Activated naive CD8-positive, alpha-beta T cell treated with anti-CD3 and anti-CD28 coated beads, Interleukin-2, amount 10 ng/mL, durations not matched to agents 7 days and 5 days (primary cell): ENCODE data around the gene KREMEN1. TPM values are rescaled to one million over a fixed set of nuclear protein-coding genes. Genes with fewer than 3 reads are reported as not detected.

Experiments
- ATAC-seq: fragments of 150-1000 bp; cut with Tn5 transposase; one replicate; pipeline ENCODE4 v1.10.0; 2021; ENCODE audit warnings: low read depth, moderate library complexity
- POLR2A ChIA-PET: fragments of 350-600 bp; sonication (Branson Sonifier 250); formaldehyde crosslinking; loops from one replicate; lab custom pipeline; 2021; ENCODE audit warnings: antibody characterized with exemption; lab: Charles Lee
- DNase-seq: peaks from one replicate; pipeline ENCODE4 v3.0.0; 2021
- H3K27ac Mint-ChIP-seq: one replicate; pipeline ENCODE4 v1.8.0; 2022; ENCODE audit warnings: mild to moderate bottlenecking, mixed read lengths
- H3K27me3 Mint-ChIP-seq: one replicate; pipeline ENCODE4 v1.8.0; 2022; ENCODE audit warnings: mild to moderate bottlenecking, moderate library complexity, mixed read lengths
- H3K36me3 Mint-ChIP-seq: one replicate; pipeline ENCODE4 v1.8.0; 2021; ENCODE audit warnings: mild to moderate bottlenecking, mixed read lengths
- H3K4me1 Mint-ChIP-seq: one replicate; pipeline ENCODE4 v1.8.0; 2021; ENCODE audit warnings: mixed read lengths
- H3K4me3 Mint-ChIP-seq: one replicate; pipeline ENCODE4 v1.8.0; 2022; ENCODE audit warnings: mild to moderate bottlenecking, moderate library complexity, mixed read lengths
- H3K9me3 Mint-ChIP-seq: one replicate; pipeline ENCODE4 v1.8.0; 2021; ENCODE audit warnings: mixed read lengths
- total RNA-seq, 2 experiments: library from RNA; stranded (reverse); gene quantifications; one replicate each; pipeline ENCODE4 v1.2.3, GENCODE V29; 2021

KREMEN1 gene
- total RNA-seq, 2 experiments from 2014 or later = 0.19 to 0.26 TPM

GRCh38 chr22:29175312-29175835 is 102.5 kb downstream of the KREMEN1 start:
- Mint-ChIP-seq H3K9me3 (peaks cover 16% of the 10 kb centered on the region), H3K4me3 (no peak overlapping the region), H3K4me1 (no peaks in the 10 kb centered on the region), H3K27ac (no peak overlapping the region), H3K36me3 (no peaks in the 10 kb centered on the region), H3K27me3 (peaks cover 55% of the 10 kb centered on the region)
- no peak for DNase-seq
- no peak for ATAC-seq
- POLR2A ChIA-PET = no interaction called here

DNA sequence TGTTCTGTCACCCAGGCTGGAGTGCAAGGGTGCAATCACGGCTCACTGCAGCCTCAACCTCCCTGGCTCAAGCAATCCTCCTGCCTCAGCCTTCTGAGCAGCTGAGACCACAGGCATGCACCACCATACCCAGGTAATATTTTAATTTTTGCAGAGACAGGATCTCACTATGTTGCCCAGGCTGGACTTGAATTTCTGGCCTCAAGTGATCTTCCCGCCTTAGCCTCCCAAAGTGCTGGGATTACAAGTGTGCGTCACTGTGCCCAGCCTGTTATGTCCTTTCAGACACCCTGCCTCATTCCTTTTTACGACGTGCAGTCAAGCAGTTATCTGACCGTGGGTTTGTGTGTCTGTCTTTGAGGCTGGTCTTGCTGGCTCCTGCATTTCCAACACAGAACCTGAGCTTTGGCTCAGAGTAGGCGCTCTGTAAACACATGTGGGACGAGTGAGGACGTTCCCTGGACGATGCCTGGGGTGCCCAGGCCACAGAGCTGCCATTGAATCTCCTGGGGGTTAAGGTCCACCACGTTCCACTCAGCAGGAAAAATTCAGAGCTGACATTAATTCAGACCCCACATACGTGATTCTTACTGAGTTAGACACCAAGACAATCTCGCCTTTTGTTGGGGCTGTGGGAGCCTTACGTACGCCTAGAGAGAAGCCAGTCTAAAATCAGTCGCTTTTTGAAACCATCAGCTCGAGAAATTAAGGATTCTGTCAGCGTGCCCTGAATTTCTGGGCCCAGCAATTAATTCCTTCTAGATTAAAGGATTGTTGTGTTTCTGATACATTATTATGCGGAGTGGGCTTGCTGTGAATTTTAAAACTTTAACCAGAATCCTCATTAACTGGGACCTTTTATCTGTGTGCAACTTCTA is 111.4 kb downstream of the KREMEN1 start:
- Mint-ChIP-seq H3K27me3 (peaks cover 17% of the 10 kb centered on the region), H3K27ac (no peak overlapping the region), H3K9me3 (no peaks in the 10 kb centered on the region), H3K4me3 (no peak overlapping the region), H3K36me3 (no peaks in the 10 kb centered on the region), H3K4me1 (no peaks in the 10 kb centered on the region)
- POLR2A ChIA-PET = no interaction called here
- no peak for ATAC-seq
- no peak for DNase-seq

- Mint-ChIP-seq H3K4me3 (no peak overlapping the region), H3K4me1 (no peaks in the 10 kb centered on the region), H3K9me3 (no peaks in the 10 kb centered on the region), H3K27ac (no peak overlapping the region), H3K27me3 (peaks cover 11% of the 10 kb centered on the region), H3K36me3 (no peaks in the 10 kb centered on the region)
- no peak for ATAC-seq
- POLR2A ChIA-PET = no interaction called here
- no peak for DNase-seq
Measured at GRCh38 chr22:29184849-29185490, 112.1 kb downstream of the KREMEN1 start.

DNA sequence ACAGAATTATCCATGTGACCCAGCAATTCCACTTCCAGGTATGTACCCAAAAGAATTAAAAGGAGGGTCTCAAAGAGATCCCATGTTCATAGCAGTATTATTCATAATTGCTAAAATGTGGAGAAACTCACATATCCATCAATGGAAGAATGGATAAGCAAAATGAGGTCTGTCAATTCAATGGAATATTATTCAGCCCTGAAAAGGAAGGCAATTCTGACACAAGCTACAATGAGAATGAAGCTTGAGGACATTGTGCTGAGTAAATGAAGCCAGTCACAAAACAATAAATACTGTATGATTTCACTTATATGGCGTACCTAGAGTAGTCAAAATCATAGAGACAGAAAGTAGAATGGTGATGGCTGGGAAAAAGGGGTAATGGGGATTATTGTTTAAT is 113.5 kb downstream of the KREMEN1 start:
- Mint-ChIP-seq H3K36me3 (no peaks in the 10 kb centered on the region), H3K4me3 (no peak overlapping the region), H3K4me1 (no peaks in the 10 kb centered on the region), H3K27ac (no peak overlapping the region), H3K27me3 (peaks cover 7% of the 10 kb centered on the region), H3K9me3 (no peaks in the 10 kb centered on the region)
- POLR2A ChIA-PET = no interaction called here
- ATAC-seq (no peak), DNase-seq (no peak)

- Mint-ChIP-seq H3K36me3 (no peaks in the 10 kb centered on the region), H3K27ac (no peak overlapping the region), H3K4me1 (no peaks in the 10 kb centered on the region), H3K4me3 (no peak overlapping the region), H3K9me3 (no peaks in the 10 kb centered on the region), H3K27me3 (peaks cover 7% of the 10 kb centered on the region)
- DNase-seq (no peak), ATAC-seq (no peak)
- POLR2A ChIA-PET = no interaction called here
Measured at GRCh38 chr22:29187831-29188230, 115.0 kb downstream of the KREMEN1 start.

DNA sequence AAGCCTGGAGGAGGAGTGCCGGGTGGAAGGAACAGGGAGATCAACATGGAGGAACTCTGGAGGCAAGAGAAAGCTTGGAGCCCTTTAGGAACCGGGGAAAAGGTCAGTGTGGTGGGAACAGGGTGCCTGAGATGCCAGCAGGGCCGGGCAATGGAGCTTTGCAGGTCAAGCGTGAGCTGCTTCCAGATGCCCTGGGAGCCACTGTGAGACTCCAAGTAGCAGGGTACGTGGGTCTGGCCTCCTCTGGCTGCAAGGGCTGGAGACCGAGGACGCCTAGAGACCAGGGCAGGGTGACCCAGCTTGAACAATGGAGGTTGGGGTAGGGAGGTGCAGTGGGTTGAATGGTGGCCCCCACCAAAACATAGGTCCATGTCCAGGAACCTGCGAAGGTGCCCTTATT is 117.2 kb downstream of the KREMEN1 start:
- Mint-ChIP-seq H3K27me3 (peaks cover 7% of the 10 kb centered on the region), H3K4me3 (no peak overlapping the region), H3K9me3 (no peaks in the 10 kb centered on the region), H3K36me3 (no peaks in the 10 kb centered on the region), H3K4me1 (no peaks in the 10 kb centered on the region), H3K27ac (no peak overlapping the region)
- ATAC-seq = no peak
- no peak for DNase-seq
- POLR2A ChIA-PET = no interaction called here

DNA sequence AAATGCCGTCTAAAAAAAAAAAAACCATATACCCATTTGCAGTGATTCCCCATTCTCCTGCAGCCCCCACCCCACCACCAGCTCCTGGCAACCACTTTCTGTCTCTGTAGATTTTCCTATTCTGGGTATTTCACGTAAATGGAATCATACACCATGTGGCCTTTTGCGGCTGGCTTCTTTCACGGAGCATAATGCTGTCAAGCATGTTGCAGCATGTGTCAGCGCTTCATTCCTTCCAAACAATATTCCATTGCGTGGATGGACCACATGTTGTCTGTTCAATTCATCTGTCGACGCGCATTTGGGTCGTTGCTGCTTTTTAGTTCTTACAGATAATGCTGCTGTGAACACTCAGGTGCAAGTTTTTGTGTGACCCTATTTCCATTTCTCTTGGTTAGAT is 118.1 kb downstream of the KREMEN1 start:
- H3K4me1 Mint-ChIP-seq = no peaks in the 10 kb centered on the region
- POLR2A ChIA-PET = no interaction called here
- no peaks in the 10 kb centered on the region for H3K36me3 Mint-ChIP-seq
- no peak overlapping the region for H3K27ac Mint-ChIP-seq
- ATAC-seq = no peak
- DNase-seq = no peak
- peaks cover 7% of the 10 kb centered on the region for H3K27me3 Mint-ChIP-seq
- H3K4me3 Mint-ChIP-seq = no peak overlapping the region
- H3K9me3 Mint-ChIP-seq = no peaks in the 10 kb centered on the region

- no peaks in the 10 kb centered on the region for H3K4me1 Mint-ChIP-seq
- POLR2A ChIA-PET = interaction anchor here (0.6 kb wide), 1 partner anchor 200 kb away, joined by 5 read pairs; no protein-coding TSS in a partner anchor
- H3K27me3 Mint-ChIP-seq = peaks cover 21% of the 10 kb centered on the region
- no peak for DNase-seq
- H3K36me3 Mint-ChIP-seq = no peaks in the 10 kb centered on the region
- H3K4me3 Mint-ChIP-seq = no peak overlapping the region
- ATAC-seq = no peak
- H3K9me3 Mint-ChIP-seq = no peaks in the 10 kb centered on the region
- no peak overlapping the region for H3K27ac Mint-ChIP-seq
Measured at GRCh38 chr22:29193021-29193420, 120.2 kb downstream of the KREMEN1 start.

DNA sequence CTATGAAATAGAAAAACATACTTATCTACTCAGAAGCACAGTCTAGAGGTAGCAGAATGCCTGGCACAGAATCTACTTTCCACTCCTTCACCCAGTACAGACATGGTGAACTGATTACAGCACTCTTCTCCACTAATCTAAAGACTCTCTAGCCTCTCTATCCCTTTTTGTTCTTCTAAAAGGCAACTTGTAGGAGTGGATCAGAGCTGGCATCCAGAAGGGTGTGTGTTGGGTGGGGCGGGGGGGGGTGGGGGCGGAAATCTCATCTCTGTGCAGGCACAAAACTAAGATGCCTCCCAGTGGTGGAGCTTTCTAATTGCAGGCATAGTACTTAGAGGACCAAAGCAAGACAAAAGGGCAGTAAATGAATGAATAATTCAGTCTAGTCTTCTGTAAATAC is 121.3 kb downstream of the KREMEN1 start:
- ATAC-seq (no peak), DNase-seq (no peak)
- no peaks in the 10 kb centered on the region for H3K9me3 Mint-ChIP-seq
- no peaks in the 10 kb centered on the region for H3K4me1 Mint-ChIP-seq
- H3K36me3 Mint-ChIP-seq = no peaks in the 10 kb centered on the region
- H3K27me3 Mint-ChIP-seq = peaks cover 23% of the 10 kb centered on the region
- POLR2A ChIA-PET = no interaction called here
- no peak overlapping the region for H3K27ac Mint-ChIP-seq
- no peak overlapping the region for H3K4me3 Mint-ChIP-seq

GRCh38 chr22:29195118-29195963 is 122.5 kb downstream of the KREMEN1 start:
- peaks cover 30% of the 10 kb centered on the region for H3K27me3 Mint-ChIP-seq
- ATAC-seq (no peak), DNase-seq (no peak)
- no peak overlapping the region for H3K4me3 Mint-ChIP-seq
- H3K36me3 Mint-ChIP-seq = no peaks in the 10 kb centered on the region
- no peaks in the 10 kb centered on the region for H3K4me1 Mint-ChIP-seq
- H3K27ac Mint-ChIP-seq = no peak overlapping the region
- POLR2A ChIA-PET = no interaction called here
- no peaks in the 10 kb centered on the region for H3K9me3 Mint-ChIP-seq

DNA sequence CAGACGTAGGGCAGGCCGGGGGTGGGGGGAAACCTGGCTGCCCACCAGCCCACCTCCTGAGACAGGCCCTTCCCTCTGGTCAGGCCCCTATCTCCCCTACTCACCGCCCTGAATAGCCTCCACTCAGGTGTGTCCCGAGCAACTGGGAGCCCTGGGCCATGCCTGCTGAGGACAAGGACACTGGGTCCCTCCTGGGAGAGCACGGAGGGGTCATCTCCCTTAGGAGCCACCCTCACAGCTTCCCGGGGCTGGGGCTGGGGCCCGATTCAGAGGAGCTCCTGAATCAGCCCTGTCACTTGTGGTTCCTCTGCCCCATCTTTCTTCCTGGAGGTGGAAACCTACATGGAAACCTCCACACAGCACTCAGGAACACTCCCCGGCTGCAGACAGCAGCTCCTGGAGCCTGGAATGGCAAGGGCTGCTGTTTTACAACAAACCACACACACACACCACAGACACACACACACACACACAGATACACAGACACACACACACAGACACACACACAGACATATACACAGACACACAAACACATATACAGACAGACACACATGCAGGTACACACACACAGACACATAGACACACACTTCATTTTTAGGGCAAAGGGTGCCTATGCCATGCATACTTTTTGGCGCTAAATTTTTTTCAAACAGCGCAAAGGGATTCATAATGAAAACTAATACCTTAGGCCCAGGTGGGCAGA is 123.3 kb downstream of the KREMEN1 start:
- POLR2A ChIA-PET = no interaction called here
- Mint-ChIP-seq H3K9me3 (no peaks in the 10 kb centered on the region), H3K27me3 (peaks cover 35% of the 10 kb centered on the region), H3K27ac (no peak overlapping the region), H3K4me1 (no peaks in the 10 kb centered on the region), H3K4me3 (no peak overlapping the region), H3K36me3 (no peaks in the 10 kb centered on the region)
- DNase-seq (no peak), ATAC-seq (no peak)

- Mint-ChIP-seq H3K27ac (no peak overlapping the region), H3K4me1 (peaks cover 7% of the 10 kb centered on the region), H3K27me3 (peaks cover 43% of the 10 kb centered on the region), H3K4me3 (no peak overlapping the region), H3K36me3 (no peaks in the 10 kb centered on the region), H3K9me3 (no peaks in the 10 kb centered on the region)
- DNase-seq (no peak), ATAC-seq (no peak)
- POLR2A ChIA-PET = no interaction called here
Measured at GRCh38 chr22:29197096-29197495, 124.3 kb downstream of the KREMEN1 start.

GRCh38 chr22:29198240-29198639 is 125.4 kb downstream of the KREMEN1 start:
- Mint-ChIP-seq H3K4me3 (no peak overlapping the region), H3K36me3 (no peaks in the 10 kb centered on the region), H3K27me3 (peaks cover 43% of the 10 kb centered on the region), H3K27ac (no peak overlapping the region), H3K4me1 (peaks cover 14% of the 10 kb centered on the region), H3K9me3 (no peaks in the 10 kb centered on the region)
- ATAC-seq (no peak), DNase-seq (no peak)
- POLR2A ChIA-PET = no interaction called here
